Endothelial cell of umbilical vein (primary cell): ENCODE measurements around the gene SMAD5.

Experiments used
- EZH2 ChIP-seq: IDR thresholded peaks from 2 replicates; pipeline ENCODE4 v1.6.1; 2012; ENCODE audit warnings: borderline replicate concordance, low read depth, mild to moderate bottlenecking, moderate library complexity, low read length, inconsistent platforms; ENCODE audit not compliant: severe bottlenecking
- FOS ChIP-seq: IDR thresholded peaks from 2 replicates; pipeline ENCODE4 v1.6.1; 2011; ENCODE audit warnings: mild to moderate bottlenecking, low read length, moderate library complexity, borderline replicate concordance; ENCODE audit not compliant: insufficient read depth
- MYC ChIP-seq: IDR thresholded peaks from one replicate; pipeline ENCODE4 v1.6.1; 2011; ENCODE audit warnings: mild to moderate bottlenecking, low read depth, low read length
- POLR2A ChIP-seq: IDR thresholded peaks from 2 replicates; pipeline ENCODE4 v1.6.1; 2012; ENCODE audit warnings: low read depth, mild to moderate bottlenecking, control low read depth, low read length
- POLR2AphosphoS5 ChIP-seq: IDR thresholded peaks from 2 replicates; pipeline ENCODE4 v1.6.1; 2012; ENCODE audit warnings: low read depth, mild to moderate bottlenecking, control low read depth, low read length, moderate library complexity; ENCODE audit not compliant: insufficient read depth
- TF ChIP-seq, protein P1 (sequence below), 2 donors: IDR thresholded peaks; 1 replicate in 1 of 2; 2 replicates in 1 of 2; pipeline ENCODE4 v1.5.1; 2011; ENCODE audit warnings: low read length in 2 of 2, mild to moderate bottlenecking in 2 of 2, moderate library complexity in 2 of 2, control low read depth in 1 of 2, inconsistent platforms in 1 of 2, low read depth in 1 of 2; ENCODE audit not compliant: insufficient read depth in 1 of 2; ENCODE audit errors: extremely low read depth in 1 of 2
- TF ChIP-seq, protein P2 (sequence below): IDR thresholded peaks from 2 replicates; pipeline ENCODE4 v1.6.1; 2011; ENCODE audit not compliant: insufficient read depth, insufficient read length

DNA sequence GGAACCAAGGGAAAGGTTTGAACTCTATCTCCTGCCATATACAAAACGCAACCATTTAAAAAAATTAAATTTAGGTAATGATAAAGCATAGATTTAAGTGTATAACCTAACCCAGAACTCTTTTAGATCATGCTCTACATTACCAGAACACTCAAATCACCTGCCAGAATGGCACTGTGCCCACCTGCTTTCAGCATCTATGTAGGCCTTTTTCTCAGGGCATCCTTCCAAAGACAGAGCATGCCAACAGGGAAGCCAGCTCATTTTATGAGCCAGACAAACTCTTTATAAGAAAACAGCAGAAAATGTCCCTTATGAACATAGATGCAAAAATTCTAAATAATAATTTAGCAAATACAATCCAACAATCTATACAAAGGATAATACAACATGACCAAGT, 47.9 kb upstream of the SMAD5 start:
- no peak for TF ChIP-seq POLR2AphosphoS5
- TF ChIP-seq, protein P1, sequence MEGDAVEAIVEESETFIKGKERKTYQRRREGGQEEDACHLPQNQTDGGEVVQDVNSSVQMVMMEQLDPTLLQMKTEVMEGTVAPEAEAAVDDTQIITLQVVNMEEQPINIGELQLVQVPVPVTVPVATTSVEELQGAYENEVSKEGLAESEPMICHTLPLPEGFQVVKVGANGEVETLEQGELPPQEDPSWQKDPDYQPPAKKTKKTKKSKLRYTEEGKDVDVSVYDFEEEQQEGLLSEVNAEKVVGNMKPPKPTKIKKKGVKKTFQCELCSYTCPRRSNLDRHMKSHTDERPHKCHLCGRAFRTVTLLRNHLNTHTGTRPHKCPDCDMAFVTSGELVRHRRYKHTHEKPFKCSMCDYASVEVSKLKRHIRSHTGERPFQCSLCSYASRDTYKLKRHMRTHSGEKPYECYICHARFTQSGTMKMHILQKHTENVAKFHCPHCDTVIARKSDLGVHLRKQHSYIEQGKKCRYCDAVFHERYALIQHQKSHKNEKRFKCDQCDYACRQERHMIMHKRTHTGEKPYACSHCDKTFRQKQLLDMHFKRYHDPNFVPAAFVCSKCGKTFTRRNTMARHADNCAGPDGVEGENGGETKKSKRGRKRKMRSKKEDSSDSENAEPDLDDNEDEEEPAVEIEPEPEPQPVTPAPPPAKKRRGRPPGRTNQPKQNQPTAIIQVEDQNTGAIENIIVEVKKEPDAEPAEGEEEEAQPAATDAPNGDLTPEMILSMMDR (IDR thresholded peaks at IDR 0.05; ENCODE audit: extremely low read depth in 1 of 2, insufficient read depth in 1 of 2, low read depth in 1 of 2, low read length in 2 of 2), result no peak
- TF ChIP-seq, protein P2, sequence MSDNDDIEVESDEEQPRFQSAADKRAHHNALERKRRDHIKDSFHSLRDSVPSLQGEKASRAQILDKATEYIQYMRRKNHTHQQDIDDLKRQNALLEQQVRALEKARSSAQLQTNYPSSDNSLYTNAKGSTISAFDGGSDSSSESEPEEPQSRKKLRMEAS, result no peak
- TF ChIP-seq EZH2, result no peak
- no peak for TF ChIP-seq POLR2A
- no peak for TF ChIP-seq MYC
- TF ChIP-seq FOS, result no peak
